Measurements from ENCODE around the gene TIE1.

The TIE1 gene

GRCh38 chr1:43315963-43316737 lies 15.4 kb downstream of the TIE1 start:
- no peak overlapping the region for H3K4me3 ChIP-seq (ENCODE audit: extremely low read depth, insufficient read depth, low read length, poor library complexity, severe bottlenecking)

DNA sequence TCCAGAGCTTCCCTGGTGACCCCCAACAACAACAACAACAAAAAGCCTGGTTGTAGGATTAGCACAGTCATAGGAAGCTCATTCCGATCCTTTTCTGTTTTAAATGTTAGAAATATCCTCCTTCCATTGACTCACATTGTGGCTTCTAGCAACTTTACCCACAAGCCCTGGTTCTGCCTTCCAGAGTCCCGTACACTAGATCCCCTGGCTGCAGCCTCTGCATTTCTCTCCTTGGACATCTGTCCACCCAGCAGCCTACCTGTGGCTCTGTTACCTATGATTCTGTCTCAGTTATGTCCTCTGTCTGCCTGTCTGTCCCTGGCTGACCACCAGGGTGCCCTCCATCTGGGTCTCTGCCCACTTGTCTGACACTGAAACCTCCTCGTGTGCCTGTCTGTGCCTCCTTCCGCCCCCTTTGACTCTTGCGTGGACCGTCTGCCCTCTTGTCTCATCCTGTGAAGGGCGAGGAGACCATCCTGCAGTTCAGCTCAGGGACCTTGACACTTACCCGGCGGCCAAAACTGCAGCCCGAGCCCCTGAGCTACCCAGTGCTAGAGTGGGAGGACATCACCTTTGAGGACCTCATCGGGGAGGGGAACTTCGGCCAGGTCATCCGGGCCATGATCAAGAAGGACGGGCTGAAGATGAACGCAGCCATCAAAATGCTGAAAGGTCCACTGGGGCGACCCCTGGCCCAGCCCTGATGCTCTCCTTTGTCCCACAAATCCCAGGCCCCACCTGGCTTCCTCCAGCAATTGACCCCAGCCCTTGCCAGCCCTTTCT lies 16.1 kb downstream of the TIE1 start:
- 89 to 94% methylated on average over 16 of the region's 16 CpGs for WGBS, 2 experiments (ENCODE audit: insufficient coverage in 2 of 2)
- Histone ChIP-seq H3K4me1 (ENCODE audit: control insufficient read depth, insufficient read depth, low read length, poor library complexity, severe bottlenecking) (peaks cover 5% of the 10 kb centered on the region), H3K36me3 (ENCODE audit: control insufficient read depth, insufficient read depth, low read length) (peaks cover 13% of the 10 kb centered on the region), H3K27ac (ENCODE audit: low read depth, low read length, severe bottlenecking) (no peak overlapping the region), H3K4me3 (ENCODE audit: extremely low read depth, insufficient read depth, low read length, poor library complexity, severe bottlenecking) (no peak overlapping the region), H3K9me3 (ENCODE audit: control insufficient read depth, low read length) (no peaks in the 10 kb centered on the region)

More at GRCh38 chr1:43315963-43316737, 15.4 kb downstream of the TIE1 start:
- Histone ChIP-seq H3K36me3 (ENCODE audit: control insufficient read depth, insufficient read depth, low read length) (peaks cover 10% of the 10 kb centered on the region), H3K4me1 (ENCODE audit: control insufficient read depth, insufficient read depth, low read length, poor library complexity, severe bottlenecking) (peaks cover 2% of the 10 kb centered on the region), H3K9me3 (ENCODE audit: control insufficient read depth, low read length) (no peaks in the 10 kb centered on the region), H3K27ac (ENCODE audit: low read depth, low read length, severe bottlenecking) (no peak overlapping the region)
- WGBS, 2 experiments (ENCODE audit: insufficient coverage in 2 of 2), result 94 to 95% methylated on average over 10 of the region's 10 CpGs

DNA sequence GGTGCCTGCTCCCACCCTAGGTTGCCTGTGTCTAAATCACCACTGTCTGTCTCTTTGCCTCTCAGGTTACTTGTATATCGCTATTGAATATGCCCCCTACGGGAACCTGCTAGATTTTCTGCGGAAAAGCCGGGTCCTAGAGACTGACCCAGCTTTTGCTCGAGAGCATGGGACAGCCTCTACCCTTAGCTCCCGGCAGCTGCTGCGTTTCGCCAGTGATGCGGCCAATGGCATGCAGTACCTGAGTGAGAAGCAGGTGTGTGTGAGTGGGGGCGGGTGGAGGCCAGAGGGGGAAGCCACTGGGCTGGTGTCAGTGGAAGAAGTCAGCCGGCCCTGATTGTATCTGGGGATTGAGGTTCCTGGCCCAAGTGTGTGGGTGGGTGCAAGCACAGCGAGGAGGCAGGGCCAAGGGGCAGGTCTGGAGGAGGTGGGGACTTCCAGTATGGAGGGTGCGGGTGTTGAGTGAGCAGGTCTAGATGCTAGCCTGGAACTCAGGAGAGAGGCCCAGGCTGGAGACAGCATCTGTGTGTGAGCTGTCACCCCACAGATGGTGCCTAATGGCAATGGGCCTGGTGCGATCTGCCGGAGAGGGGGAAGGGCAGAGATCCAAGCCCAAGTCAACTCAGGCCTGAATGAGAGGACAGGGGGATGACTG lies 17.2 kb downstream of the TIE1 start:
- Histone ChIP-seq H3K4me3 (ENCODE audit: extremely low read depth, insufficient read depth, low read length, poor library complexity, severe bottlenecking) (no peak overlapping the region), H3K36me3 (ENCODE audit: control insufficient read depth, insufficient read depth, low read length) (peaks cover 11% of the 10 kb centered on the region), H3K27ac (ENCODE audit: low read depth, low read length, severe bottlenecking) (no peak overlapping the region), H3K9me3 (ENCODE audit: control insufficient read depth, low read length) (no peaks in the 10 kb centered on the region), H3K4me1 (ENCODE audit: control insufficient read depth, insufficient read depth, low read length, poor library complexity, severe bottlenecking) (peaks cover 5% of the 10 kb centered on the region)
- 89 to 95% methylated on average over 15 of the region's 15 CpGs for WGBS, 2 experiments (ENCODE audit: insufficient coverage in 2 of 2)

- Histone ChIP-seq H3K36me3 (ENCODE audit: control insufficient read depth, insufficient read depth, low read length) (peaks cover 11% of the 10 kb centered on the region), H3K4me1 (ENCODE audit: control insufficient read depth, insufficient read depth, low read length, poor library complexity, severe bottlenecking) (peaks cover 5% of the 10 kb centered on the region), H3K9me3 (ENCODE audit: control insufficient read depth, low read length) (no peaks in the 10 kb centered on the region), H3K4me3 (ENCODE audit: extremely low read depth, insufficient read depth, low read length, poor library complexity, severe bottlenecking) (no peak overlapping the region), H3K27ac (ENCODE audit: low read depth, low read length, severe bottlenecking) (no peak overlapping the region)
- 89 to 100% methylated on average over 2 to 4 of the region's 4 CpGs for WGBS, 2 experiments (ENCODE audit: insufficient coverage in 2 of 2)
Measured at GRCh38 chr1:43318831-43319230, 18.0 kb downstream of the TIE1 start.

GRCh38 chr1:43319288-43319687 lies 18.5 kb downstream of the TIE1 start:
- WGBS, 2 experiments (ENCODE audit: insufficient coverage in 2 of 2), result no CpG with 5 or more reads among the region's 5 CpGs
- H3K27ac ChIP-seq (ENCODE audit: low read depth, low read length, severe bottlenecking), result no peak overlapping the region
- peaks cover 5% of the 10 kb centered on the region for H3K4me1 ChIP-seq (ENCODE audit: control insufficient read depth, insufficient read depth, low read length, poor library complexity, severe bottlenecking)

GRCh38 chr1:43319766-43320165 lies 19.0 kb downstream of the TIE1 start:
- Histone ChIP-seq H3K36me3 (ENCODE audit: control insufficient read depth, insufficient read depth, low read length) (peaks cover 11% of the 10 kb centered on the region), H3K4me1 (ENCODE audit: control insufficient read depth, insufficient read depth, low read length, poor library complexity, severe bottlenecking) (peaks cover 5% of the 10 kb centered on the region), H3K27ac (ENCODE audit: low read depth, low read length, severe bottlenecking) (no peak overlapping the region), H3K9me3 (ENCODE audit: control insufficient read depth, low read length) (no peaks in the 10 kb centered on the region), H3K4me3 (ENCODE audit: extremely low read depth, insufficient read depth, low read length, poor library complexity, severe bottlenecking) (no peak overlapping the region)
- WGBS, 2 experiments (ENCODE audit: insufficient coverage in 2 of 2), result 90 to 100% methylated on average over 1 to 2 of the region's 3 CpGs

More at GRCh38 chr1:43319288-43319687, 18.5 kb downstream of the TIE1 start:
- no peak overlapping the region for H3K4me3 ChIP-seq (ENCODE audit: extremely low read depth, insufficient read depth, low read length, poor library complexity, severe bottlenecking)
- H3K36me3 ChIP-seq (ENCODE audit: control insufficient read depth, insufficient read depth, low read length), result peaks cover 11% of the 10 kb centered on the region
- no peaks in the 10 kb centered on the region for H3K9me3 ChIP-seq (ENCODE audit: control insufficient read depth, low read length)

GRCh38 chr1:43321331-43321891 lies 20.6 kb downstream of the TIE1 start:
- H3K9me3 ChIP-seq (ENCODE audit: control insufficient read depth, low read length), result peaks cover 5% of the 10 kb centered on the region
- WGBS, 2 experiments (ENCODE audit: insufficient coverage in 2 of 2), result 93 to 95% methylated on average over 5 to 16 of the region's 16 CpGs
- no peak overlapping the region for H3K27ac ChIP-seq (ENCODE audit: low read depth, low read length, severe bottlenecking)
- H3K4me3 ChIP-seq (ENCODE audit: extremely low read depth, insufficient read depth, low read length, poor library complexity, severe bottlenecking), result no peak overlapping the region
- peaks cover 5% of the 10 kb centered on the region for H3K4me1 ChIP-seq (ENCODE audit: control insufficient read depth, insufficient read depth, low read length, poor library complexity, severe bottlenecking)
- H3K36me3 ChIP-seq (ENCODE audit: control insufficient read depth, insufficient read depth, low read length), result peaks cover 11% of the 10 kb centered on the region

- H3K27ac ChIP-seq (ENCODE audit: low read depth, low read length, severe bottlenecking), result no peak overlapping the region
- H3K9me3 ChIP-seq (ENCODE audit: control insufficient read depth, low read length), result peaks cover 14% of the 10 kb centered on the region
- H3K4me1 ChIP-seq (ENCODE audit: control insufficient read depth, insufficient read depth, low read length, poor library complexity, severe bottlenecking), result peaks cover 5% of the 10 kb centered on the region
- no peak overlapping the region for H3K4me3 ChIP-seq (ENCODE audit: extremely low read depth, insufficient read depth, low read length, poor library complexity, severe bottlenecking)
- H3K36me3 ChIP-seq (ENCODE audit: control insufficient read depth, insufficient read depth, low read length), result peaks cover 11% of the 10 kb centered on the region
- WGBS, 2 experiments (ENCODE audit: insufficient coverage in 2 of 2), result 100% methylated on average over 2 to 5 of the region's 5 CpGs
Measured at GRCh38 chr1:43322506-43322905, 21.7 kb downstream of the TIE1 start.

- Histone ChIP-seq H3K4me1 (ENCODE audit: control insufficient read depth, insufficient read depth, low read length, poor library complexity, severe bottlenecking) (peaks cover 6% of the 10 kb centered on the region), H3K4me3 (ENCODE audit: extremely low read depth, insufficient read depth, low read length, poor library complexity, severe bottlenecking) (no peak overlapping the region), H3K9me3 (ENCODE audit: control insufficient read depth, low read length) (peaks cover 21% of the 10 kb centered on the region), H3K27ac (ENCODE audit: low read depth, low read length, severe bottlenecking) (no peak overlapping the region), H3K36me3 (ENCODE audit: control insufficient read depth, insufficient read depth, low read length) (peaks cover 11% of the 10 kb centered on the region)
- WGBS, 2 experiments (ENCODE audit: insufficient coverage in 2 of 2), result 95 to 100% methylated on average over 1 of the region's 1 CpG
Measured at GRCh38 chr1:43324810-43325209, 24.0 kb downstream of the TIE1 start.

DNA sequence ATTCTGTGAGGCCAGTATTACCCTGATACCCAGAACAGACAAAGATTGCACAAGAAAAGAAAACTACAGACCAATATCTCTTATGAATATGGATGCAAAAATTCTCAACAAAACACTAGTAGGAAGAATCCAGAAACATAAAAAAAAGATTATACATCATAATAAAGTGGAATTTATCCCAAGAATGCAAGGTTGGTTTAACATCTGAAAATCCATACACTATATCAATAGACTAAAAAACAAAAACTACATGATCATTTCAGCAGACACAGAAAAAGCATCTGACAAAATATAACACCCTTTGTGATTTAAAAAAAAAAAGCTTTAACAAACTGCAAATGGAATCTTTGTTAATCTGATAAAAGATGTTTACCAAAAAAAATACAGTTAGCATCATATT lies 24.6 kb downstream of the TIE1 start:
- H3K27ac ChIP-seq (ENCODE audit: low read depth, low read length, severe bottlenecking), result no peak overlapping the region
- H3K4me1 ChIP-seq (ENCODE audit: control insufficient read depth, insufficient read depth, low read length, poor library complexity, severe bottlenecking), result peaks cover 12% of the 10 kb centered on the region
- H3K4me3 ChIP-seq (ENCODE audit: extremely low read depth, insufficient read depth, low read length, poor library complexity, severe bottlenecking), result no peak overlapping the region
- H3K36me3 ChIP-seq (ENCODE audit: control insufficient read depth, insufficient read depth, low read length), result peaks cover 11% of the 10 kb centered on the region
- H3K9me3 ChIP-seq (ENCODE audit: control insufficient read depth, low read length), result peaks cover 21% of the 10 kb centered on the region

Data from mesodermal cell (in vitro differentiated cells).